Calu3 (cell line): ENCODE results near the gene OTOG. TPM values are rescaled to one million over a fixed set of nuclear protein-coding genes. Genes with fewer than 3 reads are reported as not detected.

Source experiments
- Bru-seq: library from RNA; stranded (reverse); fragments of 400-500 nt; gene quantifications from one replicate; lab custom pipeline; 2021; lab: Mats Ljungman, UMichigan
- BruChase-seq, 2 experiments: library from RNA; stranded (reverse); fragments of 400-500 nt; gene quantifications; one replicate each; lab custom pipeline; 2021; lab: Mats Ljungman, UMichigan
- BruUV-seq: library from RNA; stranded (reverse); fragments of 400-500 nt; replicated peaks from 2 replicates; lab custom pipeline; 2021; lab: Mats Ljungman, UMichigan
- CTCF ChIA-PET: fragments of 300-600 bp; sonication (Branson Sonifier 250); formaldehyde crosslinking; loops from one replicate; lab custom pipeline; 2022; ENCODE audit warnings: antibody characterized with exemption; lab: Charles Lee
- DNase-seq: peaks from one replicate; pipeline ENCODE4 v3.0.0; 2022
- H3K27ac Mint-ChIP-seq: one replicate; pipeline ENCODE4 v1.8.0; 2022; ENCODE audit warnings: mixed read lengths; ENCODE audit not compliant: unreplicated experiment
- H3K27me3 Mint-ChIP-seq: one replicate; pipeline ENCODE4 v1.8.0; 2022; ENCODE audit warnings: mixed read lengths; ENCODE audit not compliant: unreplicated experiment
- H3K36me3 Mint-ChIP-seq: one replicate; pipeline ENCODE4 v1.8.0; 2022; ENCODE audit warnings: mild to moderate bottlenecking, moderate library complexity, mixed read lengths; ENCODE audit not compliant: insufficient read depth, unreplicated experiment
- H3K4me1 Mint-ChIP-seq: one replicate; pipeline ENCODE4 v1.8.0; 2022; ENCODE audit warnings: mild to moderate bottlenecking, low read depth, mixed read lengths; ENCODE audit not compliant: unreplicated experiment
- H3K4me3 Mint-ChIP-seq: one replicate; pipeline ENCODE4 v1.8.0; 2022; ENCODE audit warnings: mild to moderate bottlenecking, low read depth, moderate library complexity, mixed read lengths; ENCODE audit not compliant: unreplicated experiment
- H3K9me3 Mint-ChIP-seq: one replicate; pipeline ENCODE4 v1.8.0; 2022; ENCODE audit warnings: low read depth, mixed read lengths; ENCODE audit not compliant: unreplicated experiment
- intact Hi-C: fragments of 100-400 bp; cut with micrococcal nuclease; formaldehyde crosslinking; loops from one replicate; pipeline ENCODE4 v1.10.0; 2022; ENCODE audit not compliant: unreplicated experiment
- long read RNA-seq: library from polyadenylated mRNA; stranded (forward); transcript quantifications from one replicate; pipeline ENCODE4 v2.0.0, GENCODE V29; 2022
- total RNA-seq: library from RNA; stranded (reverse); gene quantifications from 2 replicates; pipeline ENCODE4 v1.2.3, GENCODE V29; 2022
- TF ChIP-seq, protein P1 (sequence below): fragments of 200-600 bp; IDR thresholded peaks from one replicate; pipeline ENCODE4 v1.8.0; 2022; ENCODE audit warnings: antibody characterized with exemption; ENCODE audit not compliant: unreplicated experiment

OTOG gene, protein sequence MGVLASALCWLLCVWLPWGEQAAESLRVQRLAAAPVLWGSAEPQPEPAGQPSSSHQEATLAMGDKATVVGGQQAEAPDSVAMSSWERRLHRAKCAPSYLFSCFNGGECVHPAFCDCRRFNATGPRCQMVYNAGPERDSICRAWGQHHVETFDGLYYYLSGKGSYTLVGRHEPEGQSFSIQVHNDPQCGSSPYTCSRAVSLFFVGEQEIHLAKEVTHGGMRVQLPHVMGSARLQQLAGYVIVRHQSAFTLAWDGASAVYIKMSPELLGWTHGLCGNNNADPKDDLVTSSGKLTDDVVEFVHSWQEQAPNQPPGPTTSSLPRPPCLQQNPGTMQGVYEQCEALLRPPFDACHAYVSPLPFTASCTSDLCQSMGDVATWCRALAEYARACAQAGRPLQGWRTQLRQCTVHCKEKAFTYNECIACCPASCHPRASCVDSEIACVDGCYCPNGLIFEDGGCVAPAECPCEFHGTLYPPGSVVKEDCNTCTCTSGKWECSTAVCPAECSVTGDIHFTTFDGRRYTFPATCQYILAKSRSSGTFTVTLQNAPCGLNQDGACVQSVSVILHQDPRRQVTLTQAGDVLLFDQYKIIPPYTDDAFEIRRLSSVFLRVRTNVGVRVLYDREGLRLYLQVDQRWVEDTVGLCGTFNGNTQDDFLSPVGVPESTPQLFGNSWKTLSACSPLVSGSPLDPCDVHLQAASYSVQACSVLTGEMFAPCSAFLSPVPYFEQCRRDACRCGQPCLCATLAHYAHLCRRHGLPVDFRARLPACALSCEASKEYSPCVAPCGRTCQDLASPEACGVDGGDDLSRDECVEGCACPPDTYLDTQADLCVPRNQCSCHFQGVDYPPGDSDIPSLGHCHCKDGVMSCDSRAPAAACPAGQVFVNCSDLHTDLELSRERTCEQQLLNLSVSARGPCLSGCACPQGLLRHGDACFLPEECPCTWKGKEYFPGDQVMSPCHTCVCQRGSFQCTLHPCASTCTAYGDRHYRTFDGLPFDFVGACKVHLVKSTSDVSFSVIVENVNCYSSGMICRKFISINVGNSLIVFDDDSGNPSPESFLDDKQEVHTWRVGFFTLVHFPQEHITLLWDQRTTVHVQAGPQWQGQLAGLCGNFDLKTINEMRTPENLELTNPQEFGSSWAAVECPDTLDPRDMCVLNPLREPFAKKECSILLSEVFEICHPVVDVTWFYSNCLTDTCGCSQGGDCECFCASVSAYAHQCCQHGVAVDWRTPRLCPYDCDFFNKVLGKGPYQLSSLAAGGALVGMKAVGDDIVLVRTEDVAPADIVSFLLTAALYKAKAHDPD (N-terminal part only)
- total RNA-seq (0.32 TPM in 1 of 2 replicates, not detected in the other), Bru-seq, nascent RNA (percentile 3 among the genes with signal in this experiment), BruChase-seq, experiment 1, labeled RNA remaining after a 6-hour chase (percentile 3 among the genes with signal in this experiment), BruChase-seq, experiment 2, labeled RNA remaining after a 2-hour chase (percentile 9 among the genes with signal in this experiment)
- long read RNA-seq: 0 reads

- intact Hi-C loops: no loop called here
- H3K4me3 Mint-ChIP-seq: peak within 1 kb of the TSS; percentile 44
- peaks cover 11% of the 10 kb centered on the region for H3K36me3 Mint-ChIP-seq
- CTCF ChIA-PET: no interaction called here
- H3K9me3 Mint-ChIP-seq: peaks cover 2% of the 10 kb centered on the region
- TF ChIP-seq, protein P1, sequence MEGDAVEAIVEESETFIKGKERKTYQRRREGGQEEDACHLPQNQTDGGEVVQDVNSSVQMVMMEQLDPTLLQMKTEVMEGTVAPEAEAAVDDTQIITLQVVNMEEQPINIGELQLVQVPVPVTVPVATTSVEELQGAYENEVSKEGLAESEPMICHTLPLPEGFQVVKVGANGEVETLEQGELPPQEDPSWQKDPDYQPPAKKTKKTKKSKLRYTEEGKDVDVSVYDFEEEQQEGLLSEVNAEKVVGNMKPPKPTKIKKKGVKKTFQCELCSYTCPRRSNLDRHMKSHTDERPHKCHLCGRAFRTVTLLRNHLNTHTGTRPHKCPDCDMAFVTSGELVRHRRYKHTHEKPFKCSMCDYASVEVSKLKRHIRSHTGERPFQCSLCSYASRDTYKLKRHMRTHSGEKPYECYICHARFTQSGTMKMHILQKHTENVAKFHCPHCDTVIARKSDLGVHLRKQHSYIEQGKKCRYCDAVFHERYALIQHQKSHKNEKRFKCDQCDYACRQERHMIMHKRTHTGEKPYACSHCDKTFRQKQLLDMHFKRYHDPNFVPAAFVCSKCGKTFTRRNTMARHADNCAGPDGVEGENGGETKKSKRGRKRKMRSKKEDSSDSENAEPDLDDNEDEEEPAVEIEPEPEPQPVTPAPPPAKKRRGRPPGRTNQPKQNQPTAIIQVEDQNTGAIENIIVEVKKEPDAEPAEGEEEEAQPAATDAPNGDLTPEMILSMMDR: no peak
- peaks cover 54% of the 10 kb centered on the region for H3K27me3 Mint-ChIP-seq
- H3K4me1 Mint-ChIP-seq: peaks cover 25% of the 10 kb centered on the region
- H3K27ac Mint-ChIP-seq: no peak within 1 kb of the TSS
- peak; percentile 30 for DNase-seq
- BruUV-seq: no TSS peak
These were observed at the start of gene OTOG for GRCh38 chr11:17547051-17547577. TSS of gene OTOG (plus strand) at chr11:17547259. CDS start at chr11:17547373, 114 bp downstream.

DNA sequence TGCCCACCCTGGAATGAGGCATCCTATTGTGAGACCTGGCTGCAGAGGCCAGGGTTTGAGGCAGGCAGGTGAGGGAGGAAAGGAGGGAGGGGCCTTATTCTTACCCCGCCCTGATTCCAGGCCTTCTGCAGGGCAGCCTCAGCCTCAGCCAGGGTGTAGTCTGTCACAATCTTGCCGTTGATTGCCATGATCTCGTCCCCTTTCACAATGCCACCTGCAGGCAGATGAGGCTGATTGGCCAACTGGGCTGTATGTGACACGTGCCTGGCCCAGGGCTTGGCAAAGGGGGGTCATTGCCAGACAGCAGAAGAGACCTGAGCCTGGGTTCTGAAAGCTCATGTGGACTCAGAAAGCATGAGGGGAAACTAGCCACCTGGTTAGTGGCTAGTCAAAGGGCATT, 49.0 kb upstream of the OTOG start:
- H3K27me3 Mint-ChIP-seq: no peaks in the 10 kb centered on the region

GRCh38 chr11:17498475-17498874, 48.6 kb upstream of the OTOG start:
- no peak for DNase-seq
- no peak overlapping the region for H3K4me3 Mint-ChIP-seq

More for the DNA sequence above, 49.0 kb upstream of the OTOG start:
- no peak for DNase-seq
- H3K4me3 Mint-ChIP-seq: no peak overlapping the region
- intact Hi-C loops: no loop called here
- H3K27ac Mint-ChIP-seq: no peak overlapping the region
- TF ChIP-seq, protein P1: no peak
- H3K4me1 Mint-ChIP-seq: no peaks in the 10 kb centered on the region
- no TSS peak for BruUV-seq
- H3K9me3 Mint-ChIP-seq: no peaks in the 10 kb centered on the region
- no peaks in the 10 kb centered on the region for H3K36me3 Mint-ChIP-seq
- CTCF ChIA-PET: no interaction called here

More at GRCh38 chr11:17498475-17498874, 48.6 kb upstream of the OTOG start:
- intact Hi-C loops: no loop called here
- Mint-ChIP-seq H3K36me3 (no peaks in the 10 kb centered on the region), H3K27me3 (no peaks in the 10 kb centered on the region), H3K4me1 (no peaks in the 10 kb centered on the region), H3K9me3 (no peaks in the 10 kb centered on the region), H3K27ac (no peak overlapping the region)
- TF ChIP-seq, protein P1: no peak
- CTCF ChIA-PET: interaction anchor here (1.2 kb wide), 1 partner anchor 27 kb away, joined by 3 read pairs; no protein-coding TSS in a partner anchor
- BruUV-seq: no TSS peak
